NCI-H2171 (cell line): Measurements from ENCODE around the gene FUT8.
"Not testable (repeated sequence)": the region's sequence is repeated elsewhere in the genome, so short reads cannot be mapped to it uniquely, and the experiment has no call there.

Experiments
- DNase-seq: peaks from one replicate; lab custom pipeline; 2025; lab: John Stamatoyannopoulos, UW

The FUT8 gene

DNA sequence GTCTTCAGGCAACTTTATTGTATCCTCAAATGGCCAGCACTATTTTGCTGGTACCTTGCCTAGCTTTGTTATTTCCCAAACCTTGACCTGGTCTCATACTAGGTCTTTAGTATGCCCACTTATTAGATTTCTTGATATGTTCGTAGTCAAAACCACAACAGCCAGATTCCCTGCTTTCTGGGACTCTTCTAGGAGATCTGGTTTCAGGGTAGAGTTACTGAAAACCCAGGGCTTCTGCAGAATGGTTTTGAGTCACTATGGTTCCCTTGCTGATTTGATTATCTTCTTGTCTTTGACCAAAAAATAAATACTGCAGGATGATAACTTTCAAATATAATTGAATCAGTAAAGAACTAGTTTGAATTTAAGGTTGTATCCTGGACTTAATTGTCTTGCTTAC, 211.2 kb downstream of the FUT8 start:
- no peak for DNase-seq

DNA sequence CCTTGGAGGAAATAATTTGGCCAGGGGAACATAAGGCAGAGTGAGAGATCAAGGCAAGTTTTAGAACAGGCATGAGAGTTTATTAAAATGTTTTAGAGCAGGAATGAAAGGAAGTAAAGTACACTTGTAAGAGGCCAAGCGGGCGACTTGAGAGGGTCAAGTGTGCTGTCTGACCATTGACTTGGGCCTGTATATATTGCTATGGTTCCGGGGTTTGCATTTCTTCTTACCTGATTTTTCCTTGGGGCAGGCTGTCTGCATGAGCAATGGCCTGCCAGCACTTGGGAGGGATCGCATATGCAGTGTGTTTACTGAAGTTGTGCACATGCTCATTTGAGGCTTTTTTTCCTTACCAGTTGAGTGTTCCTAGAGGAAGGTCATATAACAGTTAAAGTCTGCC, 214.8 kb downstream of the FUT8 start:
- DNase-seq = no peak

DNA sequence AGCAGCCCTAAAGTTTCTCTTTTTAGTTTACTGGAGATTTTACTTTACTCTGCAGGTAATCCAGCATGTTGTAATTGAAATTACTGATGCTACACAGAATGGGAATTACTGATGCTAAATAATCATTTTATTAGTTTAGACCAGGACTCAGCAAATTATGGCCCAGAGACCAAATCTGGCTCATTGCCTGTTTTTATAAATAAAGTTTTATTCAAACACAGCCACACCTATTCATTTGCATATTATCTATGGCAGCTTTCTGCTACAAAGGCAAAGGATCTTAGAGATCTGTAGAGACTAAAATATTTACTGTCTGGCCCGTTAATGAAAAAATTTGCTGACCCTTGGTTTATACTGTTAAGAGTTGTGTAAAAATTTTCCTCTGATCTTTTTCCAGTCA, 216.1 kb downstream of the FUT8 start:
- DNase-seq = no peak

DNA sequence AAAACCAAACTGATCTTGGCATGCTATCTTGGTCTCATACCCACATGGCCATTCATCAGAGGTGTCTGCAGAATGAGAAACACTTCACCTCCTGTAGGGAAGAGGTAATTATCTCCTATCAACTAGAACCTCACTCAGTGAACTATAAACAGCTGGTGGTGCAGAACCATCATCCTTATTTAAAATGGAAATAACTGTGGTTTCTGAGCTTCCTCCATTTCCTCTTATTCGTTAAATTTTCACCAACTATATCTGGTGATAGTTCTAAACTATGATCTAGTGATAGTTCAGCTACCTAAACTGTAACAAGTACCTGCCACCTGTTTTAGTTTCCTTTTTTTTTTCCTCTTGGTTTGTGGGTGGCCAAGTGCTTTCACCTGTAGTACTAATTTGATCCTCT, 218.5 kb downstream of the FUT8 start:
- DNase-seq = no peak

DNA sequence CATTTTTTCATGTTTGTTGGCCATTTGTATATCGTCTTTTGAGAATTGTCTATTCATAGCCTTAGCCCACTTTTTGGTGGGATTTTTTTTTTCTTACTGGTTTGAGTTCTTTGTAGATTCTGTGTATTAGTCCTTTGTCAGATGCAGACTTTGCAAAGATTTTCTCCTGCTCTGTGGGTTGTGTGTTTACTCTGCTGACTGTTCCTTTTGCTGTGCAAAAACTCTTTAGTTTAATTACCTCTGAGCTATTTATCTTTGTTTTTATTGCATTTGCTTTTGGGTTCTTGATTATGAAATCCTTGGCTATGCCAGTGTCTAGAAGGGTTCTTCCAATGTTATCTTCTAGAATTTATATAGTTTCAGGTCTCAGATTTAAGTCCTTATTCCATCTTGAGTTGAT, 220.0 kb downstream of the FUT8 start:
- DNase-seq = no peak

DNA sequence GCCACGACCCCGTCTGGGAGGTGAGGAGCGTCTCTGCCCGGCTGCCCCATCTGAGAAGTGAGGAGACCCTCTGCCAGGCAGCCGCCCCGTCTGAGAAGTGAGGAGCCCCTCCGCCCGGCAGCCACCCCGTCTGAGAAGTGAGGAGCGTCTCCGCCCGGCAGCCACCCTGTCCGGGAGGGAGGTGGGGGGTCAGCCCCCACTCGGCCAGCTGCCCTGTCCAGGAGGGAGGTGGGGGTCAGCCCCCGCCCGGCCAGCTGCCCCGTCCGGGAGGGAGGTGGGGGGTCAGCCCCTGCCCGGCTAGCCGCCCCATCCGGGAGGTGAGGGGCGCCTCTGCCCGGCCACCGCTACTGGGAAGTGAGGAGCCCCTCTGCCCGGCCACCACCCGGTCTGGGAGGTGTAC, 221.1 kb downstream of the FUT8 start:
- DNase-seq = not testable (repeated sequence)

DNA sequence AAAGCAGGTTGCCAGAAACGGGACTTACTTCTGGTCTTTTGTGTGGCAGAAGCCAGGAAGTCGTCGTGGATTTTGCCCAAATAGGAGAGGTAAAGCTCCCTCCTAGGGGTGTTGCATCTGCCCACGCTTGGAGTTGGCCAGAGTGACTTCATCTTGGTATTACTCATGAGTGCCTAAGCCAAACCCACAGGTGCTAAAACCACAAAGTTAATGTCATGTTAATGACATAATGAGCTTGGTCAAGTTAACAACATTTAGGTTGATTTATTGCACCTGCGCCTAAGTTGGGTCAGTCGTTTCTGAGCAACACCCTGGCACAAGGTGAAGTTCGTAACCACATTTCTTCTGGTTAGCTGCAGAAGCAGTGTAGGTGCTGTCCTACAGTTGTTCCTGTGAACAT, 225.2 kb downstream of the FUT8 start:
- no peak for DNase-seq

DNA sequence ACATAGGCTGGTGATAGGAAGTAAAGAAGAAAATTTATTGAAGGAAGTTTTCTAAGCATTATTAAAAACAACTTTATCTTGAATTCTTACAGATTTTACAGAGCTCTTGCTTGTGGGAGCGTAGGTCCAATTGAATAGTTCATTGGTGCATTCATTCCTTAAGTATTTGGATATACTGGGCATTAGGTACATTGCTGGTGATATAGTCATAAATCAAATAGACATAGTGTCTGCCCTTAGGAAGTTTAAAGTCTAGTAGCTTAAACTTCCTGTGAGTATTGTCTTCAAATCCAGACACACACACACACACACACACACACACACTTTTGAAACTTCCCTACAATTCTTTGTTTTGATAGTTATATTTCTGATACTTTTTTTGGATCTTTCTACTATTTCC, 226.7 kb downstream of the FUT8 start:
- DNase-seq = no peak

DNA sequence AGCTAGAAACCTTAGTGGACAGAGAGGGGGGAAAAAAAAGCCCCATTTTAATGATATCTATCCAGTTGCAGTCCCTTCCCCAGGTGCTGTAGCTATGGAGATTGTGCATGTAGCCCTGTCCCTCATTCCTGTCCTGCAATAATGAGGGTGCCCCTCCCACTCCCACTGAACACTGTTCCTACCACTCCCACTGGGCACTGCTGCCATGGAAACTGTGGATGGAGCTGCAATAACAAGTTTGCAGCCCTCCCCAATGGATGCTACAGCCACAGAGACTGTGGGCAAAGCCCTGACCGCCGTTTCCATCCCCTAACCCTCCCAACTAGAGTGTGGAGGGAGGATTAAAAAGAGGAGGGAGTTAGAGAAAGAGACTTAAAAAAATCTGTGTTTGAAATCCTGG, 238.3 kb downstream of the FUT8 start:
- no peak for DNase-seq

DNA sequence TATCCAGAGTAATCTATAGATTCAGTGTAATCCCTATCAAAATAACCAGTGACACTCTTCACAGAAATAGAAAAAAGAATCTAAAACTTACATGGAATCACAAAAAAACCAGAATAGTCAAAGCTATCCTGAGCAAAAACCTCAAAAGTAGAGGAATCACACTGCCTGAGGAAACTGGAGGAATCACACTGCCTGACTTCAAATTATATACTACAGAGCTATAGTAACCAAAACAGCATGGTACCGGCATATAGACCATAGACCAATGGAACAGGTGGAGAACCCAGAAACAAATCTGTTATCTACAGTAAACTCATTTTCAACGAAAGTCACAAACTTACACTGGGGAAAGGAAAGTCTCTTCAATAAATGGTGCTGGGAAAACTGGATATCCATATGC, 244.0 kb downstream of the FUT8 start:
- no peak for DNase-seq

DNA sequence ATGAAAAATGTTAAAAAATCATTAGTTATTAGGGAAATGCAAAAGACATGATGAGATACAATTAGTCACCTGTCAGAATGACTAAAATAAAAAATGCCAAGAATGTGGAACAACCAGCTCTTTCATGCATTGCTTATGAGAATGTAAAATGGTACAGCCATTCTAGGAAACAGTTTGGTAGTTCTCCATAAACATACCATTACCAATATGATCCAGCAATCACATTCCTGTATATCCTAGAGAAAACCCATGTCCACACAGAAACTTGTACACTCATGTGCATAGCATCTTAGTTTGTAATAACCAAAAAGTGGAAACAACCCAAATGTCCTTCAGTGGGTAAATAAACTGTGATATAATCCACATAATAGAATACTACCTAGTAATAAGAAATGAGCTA, 245.7 kb downstream of the FUT8 start:
- no peak for DNase-seq

DNA sequence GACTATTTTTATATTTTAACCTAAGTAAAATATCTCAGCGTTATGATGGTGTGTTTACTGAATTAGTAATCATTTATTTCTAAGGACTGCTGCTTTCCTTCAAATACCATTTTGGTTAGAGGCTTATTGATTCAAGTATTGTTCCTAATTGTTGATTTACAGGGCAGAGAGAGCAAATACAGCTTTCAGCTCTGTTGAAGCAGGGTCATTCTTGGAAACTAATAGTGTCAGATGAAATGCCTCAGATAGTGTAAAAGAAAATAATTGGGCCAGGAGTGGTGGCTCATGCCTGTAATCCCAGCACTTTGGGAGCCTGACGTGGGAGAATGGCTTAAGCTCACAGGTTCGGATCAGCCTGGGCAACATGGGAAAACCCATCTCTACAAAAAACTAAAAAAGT, 249.3 kb downstream of the FUT8 start:
- DNase-seq = no peak

DNA sequence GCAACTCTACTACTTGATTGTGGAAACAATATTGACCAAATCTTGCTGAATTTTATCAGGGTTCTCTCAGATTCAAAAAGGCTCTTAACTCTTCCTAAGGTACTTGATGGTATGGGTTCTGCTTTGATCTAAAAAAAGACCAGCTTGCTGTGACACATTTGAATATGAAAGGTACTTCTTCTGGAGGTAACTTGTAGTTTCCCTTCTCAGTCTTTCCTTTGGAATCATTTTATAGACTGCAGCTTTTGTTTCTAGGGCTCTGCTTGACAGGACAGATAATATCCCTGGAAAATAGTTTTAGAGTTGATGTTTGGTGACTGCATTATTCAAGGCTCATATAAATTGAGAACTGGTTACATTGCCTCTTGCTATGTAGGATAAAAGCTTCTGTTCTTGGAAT, 251.9 kb downstream of the FUT8 start:
- no peak for DNase-seq

DNA sequence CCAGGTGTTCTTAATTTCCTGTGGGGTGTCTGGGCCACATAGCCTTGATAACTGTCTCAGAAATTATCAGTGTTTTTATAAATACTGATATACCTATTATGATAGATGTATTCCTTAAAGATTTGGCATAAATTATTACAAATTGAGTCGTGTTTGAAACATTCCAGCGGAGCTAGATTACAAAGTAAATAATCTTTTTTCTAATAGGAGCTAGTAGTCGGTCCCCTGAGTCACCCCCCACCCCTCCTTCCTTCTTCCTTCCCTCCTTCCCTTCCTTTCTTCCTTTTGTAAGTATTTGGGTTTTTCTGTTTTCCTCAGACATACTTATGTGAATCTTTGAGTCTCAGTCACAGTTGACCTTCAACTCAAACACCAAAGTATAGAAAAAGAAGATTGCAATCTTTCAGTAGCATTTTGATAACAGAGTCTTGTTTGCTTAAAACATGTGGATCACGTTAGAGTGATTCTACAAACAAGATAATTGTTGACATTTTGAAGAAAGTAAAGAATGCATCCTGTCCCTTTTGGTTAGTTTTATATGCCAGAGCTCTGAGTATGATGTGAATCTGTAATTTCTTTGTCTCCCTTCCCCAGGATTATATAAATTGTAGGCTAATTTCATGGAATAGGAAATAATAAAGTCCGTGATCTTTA, 264.0 kb downstream of the FUT8 start:
- DNase-seq = no peak

DNA sequence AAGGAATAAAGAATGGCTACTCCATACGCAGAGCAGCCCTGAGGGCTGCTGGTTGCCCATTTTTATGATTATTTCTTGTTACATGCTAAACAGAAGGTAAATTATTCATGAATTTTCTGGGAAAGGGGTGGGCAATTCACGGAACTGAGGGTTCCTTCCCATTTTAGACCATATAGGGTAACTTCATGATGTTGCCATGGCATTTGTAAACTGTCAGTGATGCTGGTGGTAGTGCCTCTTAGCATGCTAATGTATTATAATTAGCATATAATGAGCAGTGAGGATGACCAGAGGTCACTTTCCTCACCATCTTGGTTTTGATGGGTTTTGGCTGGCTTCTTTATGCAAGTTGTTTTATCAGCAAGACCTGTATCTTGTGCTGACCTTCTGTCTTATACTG, 273.0 kb downstream of the FUT8 start:
- no peak for DNase-seq

DNA sequence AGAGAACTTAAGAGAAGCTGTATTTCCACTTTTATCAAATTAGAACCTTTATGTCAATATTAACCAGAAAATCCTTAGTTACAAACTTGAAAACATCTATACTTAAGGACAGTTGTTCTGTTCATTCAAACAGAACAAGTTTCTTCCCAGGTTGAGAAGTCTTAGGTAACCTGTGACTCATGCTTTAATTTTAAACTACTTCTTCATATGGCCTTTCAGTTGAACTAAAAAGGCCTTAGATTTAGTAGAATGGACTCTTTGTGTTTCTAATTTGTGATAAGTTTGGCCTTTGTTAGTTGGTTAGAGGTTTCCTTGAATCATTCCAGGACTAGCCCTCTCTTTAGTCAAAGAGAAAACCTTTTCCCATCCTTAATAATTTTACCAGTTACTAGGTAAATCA, 274.2 kb downstream of the FUT8 start:
- no peak for DNase-seq

DNA sequence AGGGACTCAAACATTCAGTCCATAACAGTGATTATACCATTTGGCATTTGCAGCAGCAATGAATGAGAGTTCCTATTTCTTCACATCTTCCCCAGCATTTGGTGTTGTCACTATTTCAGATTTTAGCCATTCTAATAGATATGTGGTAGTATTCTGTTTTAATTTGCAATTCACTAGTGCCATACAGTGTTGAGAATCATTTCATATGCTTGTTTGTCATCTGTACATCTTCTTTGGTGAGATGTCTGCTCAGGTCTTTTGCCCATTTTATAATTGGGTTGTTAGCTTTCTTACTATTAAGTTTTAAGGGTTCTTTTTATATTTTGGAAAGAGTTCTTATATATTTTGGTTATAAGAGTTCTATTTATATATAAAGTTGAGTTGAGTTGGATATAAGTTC, 276.5 kb downstream of the FUT8 start:
- DNase-seq = no peak

DNA sequence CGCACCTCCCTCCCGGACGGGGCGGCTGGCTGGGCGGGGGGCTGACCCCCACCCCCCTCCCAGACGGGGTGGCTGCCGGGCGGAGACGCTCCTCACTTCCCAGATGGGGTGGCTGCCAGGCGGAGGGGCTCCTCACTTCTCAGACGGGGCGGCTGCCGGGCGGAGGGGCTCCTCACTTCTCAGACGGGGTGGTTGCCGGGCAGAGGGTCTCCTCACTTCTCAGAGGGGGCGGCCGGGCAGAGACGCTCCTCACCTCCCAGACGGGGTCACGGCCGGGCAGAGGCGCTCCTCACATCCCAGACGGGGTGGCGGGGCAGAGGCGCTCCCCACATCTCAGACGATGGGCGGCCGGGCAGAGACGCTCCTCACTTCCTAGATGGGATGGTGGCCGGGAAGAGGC, 280.0 kb downstream of the FUT8 start:
- not testable (repeated sequence) for DNase-seq

DNA sequence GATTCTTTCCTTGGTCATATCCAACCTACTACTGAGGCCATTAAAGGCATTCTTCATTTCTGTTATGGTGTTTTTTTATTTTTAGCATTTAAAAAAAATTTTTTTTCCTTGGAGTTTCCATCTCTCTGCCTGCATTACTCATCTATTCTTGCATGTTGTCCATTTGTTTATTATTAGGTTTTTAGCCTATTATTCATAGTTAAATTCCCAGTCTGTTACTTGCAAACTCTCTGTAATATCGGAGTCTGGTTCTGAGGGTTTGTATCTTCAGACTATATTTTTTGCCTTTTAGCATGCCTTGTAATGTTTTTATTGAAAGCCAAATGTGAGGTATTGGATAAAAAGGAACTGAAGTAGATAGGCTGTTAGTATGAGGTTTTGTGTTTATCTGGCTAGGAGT, 284.3 kb downstream of the FUT8 start:
- DNase-seq = no peak

DNA sequence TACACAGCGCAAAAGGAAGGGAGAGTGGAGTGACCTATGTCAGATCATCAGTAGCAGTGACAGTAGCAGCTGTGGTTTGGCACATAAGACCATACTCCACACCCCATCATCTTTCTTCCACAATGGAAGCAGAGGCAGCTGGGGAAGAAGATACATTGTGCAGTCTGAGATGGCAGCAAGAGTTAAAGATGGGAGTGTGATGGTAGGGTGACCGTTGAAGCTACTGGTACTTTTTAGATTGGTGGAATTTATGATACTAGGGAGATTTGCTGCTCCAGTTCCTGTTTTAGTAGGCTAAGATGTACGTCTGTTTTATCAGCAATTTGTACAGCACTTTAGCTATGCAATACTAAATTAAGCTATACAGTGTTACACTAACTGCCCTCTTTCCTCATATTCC, 291.0 kb downstream of the FUT8 start:
- no peak for DNase-seq

DNA sequence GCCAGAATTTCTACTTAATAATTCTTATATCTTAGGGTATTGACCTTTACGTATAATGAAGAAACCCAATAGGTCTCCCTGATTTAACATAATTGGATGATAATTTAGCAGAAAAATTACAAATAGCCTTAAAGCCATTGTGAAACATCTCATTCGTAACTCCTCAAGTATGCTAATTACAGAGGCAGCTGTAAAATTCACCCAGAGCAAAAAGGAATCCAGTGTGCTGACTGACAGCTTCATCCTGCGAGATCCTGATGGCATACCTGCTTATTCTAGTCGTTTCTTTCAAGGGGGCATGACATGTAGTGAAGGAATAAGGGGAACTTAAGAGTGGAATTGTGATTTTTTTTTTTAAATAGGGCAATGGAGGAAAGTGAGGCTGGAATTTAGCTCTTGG, 291.5 kb downstream of the FUT8 start:
- DNase-seq = no peak

DNA sequence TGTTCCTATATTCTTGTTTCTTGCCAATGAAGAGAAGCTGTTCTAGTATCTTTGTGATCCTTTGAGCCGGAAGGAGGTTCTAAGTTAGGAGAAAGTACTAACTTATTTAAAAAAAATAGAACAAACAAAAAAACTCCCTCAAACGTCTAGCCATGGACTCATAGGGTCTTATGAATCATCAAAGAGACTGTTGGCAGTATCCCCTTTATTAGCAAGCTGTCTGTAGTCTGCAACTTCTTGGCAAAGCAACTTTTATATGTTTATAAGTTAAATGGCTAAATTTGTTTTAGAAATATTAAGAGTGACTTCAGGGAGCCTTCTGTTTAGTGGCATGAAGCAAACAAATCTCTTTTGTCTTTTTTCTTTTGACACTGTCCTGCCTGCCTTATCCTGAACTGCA, 291.9 kb downstream of the FUT8 start:
- no peak for DNase-seq

DNA sequence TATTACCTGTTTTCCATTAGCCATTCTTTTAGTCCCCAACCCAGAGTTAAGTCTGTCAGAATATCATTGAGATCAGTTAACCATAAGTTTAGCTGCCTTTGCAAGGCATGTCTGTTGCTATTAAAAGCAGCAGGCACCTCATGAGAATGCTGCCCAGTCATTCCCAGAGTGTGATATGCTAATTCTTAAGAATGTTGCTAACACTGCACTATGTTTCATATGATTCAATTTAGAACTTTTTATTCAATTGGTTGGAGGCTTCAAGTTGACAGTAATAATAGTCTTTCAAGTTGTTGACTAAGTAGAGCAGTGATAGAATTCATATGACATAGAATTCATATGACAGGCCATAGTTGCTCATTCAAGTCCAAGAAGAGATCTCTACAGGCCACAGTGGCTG, 292.3 kb downstream of the FUT8 start:
- DNase-seq = no peak

DNA sequence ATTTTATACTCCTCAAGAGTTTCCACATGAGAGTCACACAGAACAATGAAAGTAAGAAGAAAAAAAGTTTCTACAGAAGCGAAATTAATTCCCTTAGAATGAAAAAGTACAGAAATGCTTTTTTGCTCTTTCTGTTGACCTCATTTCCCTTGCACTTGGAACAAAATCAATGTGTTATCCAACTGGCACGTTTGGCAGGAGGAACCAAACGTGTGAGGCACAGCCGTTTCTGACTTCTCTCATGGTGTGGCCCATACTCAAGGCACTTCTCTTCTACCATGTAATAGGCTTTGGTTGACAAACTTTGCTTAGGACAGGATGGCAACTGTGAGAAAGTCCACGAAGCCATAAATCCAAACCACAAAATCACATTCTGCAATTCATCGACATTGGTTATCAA, 297.0 kb downstream of the FUT8 start:
- no peak for DNase-seq

DNA sequence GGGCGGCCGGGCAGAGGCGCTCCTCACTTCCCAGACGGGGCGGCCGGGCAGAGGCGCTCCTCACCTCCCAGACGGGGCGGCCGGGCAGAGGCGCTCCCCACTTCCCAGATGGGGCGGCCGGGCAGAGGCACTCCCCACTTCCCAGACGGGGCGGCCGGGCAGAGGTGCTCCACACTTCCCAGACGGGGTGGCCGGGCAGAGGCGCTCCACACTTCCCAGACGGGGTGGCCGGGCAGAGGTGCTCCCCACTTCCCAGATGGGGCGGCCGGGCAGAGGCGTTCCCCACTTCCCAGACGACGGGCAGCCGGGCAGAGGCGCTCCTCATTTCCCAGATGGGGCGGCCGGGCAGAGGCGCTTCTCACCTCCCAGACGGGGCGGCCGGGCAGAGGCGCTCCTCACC, 304.3 kb downstream of the FUT8 start:
- DNase-seq = not testable (repeated sequence)
